IPS-11a (cell line): ENCODE measurements around the gene ARRDC5.
"Not testable (repeated sequence)": the region's sequence is repeated elsewhere in the genome, so short reads cannot be mapped to it uniquely, and the experiment has no call there.

Experiments
- H3K4me3 ChIP-seq: one replicate; pipeline ENCODE4 v1.5.1; 2013; ENCODE audit warnings: low read depth, low read length, control low read depth

ARRDC5 gene

GRCh38 chr19:4910594-4911281 is 8.0 kb upstream of the ARRDC5 start:
- H3K4me3 ChIP-seq, result peak overlapping the region; percentile 51

GRCh38 chr19:4909897-4910593 is 7.3 kb upstream of the ARRDC5 start:
- H3K4me3 ChIP-seq, result peak overlapping the region; percentile 53

GRCh38 chr19:4909156-4909896 is 6.6 kb upstream of the ARRDC5 start, which contains the start of gene UHRF1:
TSS of gene UHRF1 (plus strand) at chr19:4909501. CDS start at chr19:4910886, 1,385 bp downstream.
- peak within 1 kb of the TSS; percentile 53 for H3K4me3 ChIP-seq

- H3K4me3 ChIP-seq, result no peak overlapping the region
Measured at GRCh38 chr19:4908781-4909155, 6.1 kb upstream of the ARRDC5 start.

GRCh38 chr19:4908360-4908759 is 5.7 kb upstream of the ARRDC5 start:
- H3K4me3 ChIP-seq, result no peak overlapping the region

GRCh38 chr19:4906963-4907362 is 4.3 kb upstream of the ARRDC5 start:
- H3K4me3 ChIP-seq, result no peak overlapping the region

- no peak overlapping the region for H3K4me3 ChIP-seq
Measured at GRCh38 chr19:4904481-4904880, 1.8 kb upstream of the ARRDC5 start.

- H3K4me3 ChIP-seq, result not testable (repeated sequence)
Measured at GRCh38 chr19:4900879-4901278, 1.8 kb downstream of the ARRDC5 start.

- no peak overlapping the region for H3K4me3 ChIP-seq
Measured at GRCh38 chr19:4897146-4897545, 5.5 kb downstream of the ARRDC5 start.

- H3K4me3 ChIP-seq, result no peak overlapping the region
Measured at GRCh38 chr19:4896372-4896771, 6.3 kb downstream of the ARRDC5 start.

- H3K4me3 ChIP-seq, result not testable (repeated sequence)
Measured at GRCh38 chr19:4892962-4893361, 9.7 kb downstream of the ARRDC5 start.

GRCh38 chr19:4891066-4891465 is 11.6 kb downstream of the ARRDC5 start:
- no peak overlapping the region for H3K4me3 ChIP-seq

GRCh38 chr19:4889034-4889815 is 13.5 kb downstream of the ARRDC5 start:
- no peak overlapping the region for H3K4me3 ChIP-seq

GRCh38 chr19:4887803-4888202 is 14.9 kb downstream of the ARRDC5 start:
- not testable (repeated sequence) for H3K4me3 ChIP-seq

GRCh38 chr19:4884993-4885392 is 17.7 kb downstream of the ARRDC5 start:
- not testable (repeated sequence) for H3K4me3 ChIP-seq

- H3K4me3 ChIP-seq, result not testable (repeated sequence)
Measured at GRCh38 chr19:4882874-4883273, 19.8 kb downstream of the ARRDC5 start.

GRCh38 chr19:4879041-4879440 is 23.7 kb downstream of the ARRDC5 start:
- no peak overlapping the region for H3K4me3 ChIP-seq

- H3K4me3 ChIP-seq, result no peak overlapping the region
Measured at GRCh38 chr19:4878491-4878968, 24.2 kb downstream of the ARRDC5 start.

- H3K4me3 ChIP-seq, result no peak overlapping the region
Measured at GRCh38 chr19:4877753-4878490, 24.8 kb downstream of the ARRDC5 start.

- H3K4me3 ChIP-seq, result no peak overlapping the region
Measured at GRCh38 chr19:4873930-4874329, 28.8 kb downstream of the ARRDC5 start.
